ENCODE measurements around the gene CBY3. TPM values are rescaled to one million over a fixed set of nuclear protein-coding genes. Genes with fewer than 3 reads are reported as not detected.
A peak's percentile ranks its signal among the peaks of the same experiment; 100 is the strongest.

The CBY3 gene
- total RNA-seq, result not detected in 2 replicates

DNA sequence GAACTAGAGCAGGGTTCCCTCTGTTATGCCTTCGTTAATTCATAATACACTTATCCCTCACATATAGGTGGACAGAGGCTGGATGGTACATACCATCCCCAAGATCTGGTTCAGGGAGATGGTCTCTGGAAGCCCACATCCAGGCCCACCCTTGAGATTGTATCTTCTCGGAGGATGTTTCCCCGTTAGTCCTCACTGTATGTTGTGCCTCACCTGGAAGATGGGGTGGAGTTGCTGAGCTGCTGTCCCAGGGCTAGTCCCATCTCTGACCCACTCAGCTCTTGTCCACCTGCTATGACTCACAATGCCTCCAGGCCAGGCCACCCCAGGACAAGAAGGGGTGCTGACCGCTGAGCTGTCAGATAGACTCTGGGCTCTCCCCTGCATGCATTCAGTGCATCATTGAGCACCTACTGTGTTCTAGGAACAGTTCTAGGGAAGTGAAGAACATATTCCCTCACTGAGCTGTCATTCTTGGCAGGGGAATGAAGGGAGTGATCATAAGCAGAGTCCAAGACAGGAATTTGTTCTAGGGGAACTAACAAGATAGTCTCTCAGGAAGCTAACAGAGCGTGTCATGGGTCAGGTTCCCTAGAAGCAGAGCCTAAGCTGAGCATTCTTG is at the start of gene CBY3:
Gene CBY3, minus strand, starts transcription at position 255 of the 622 bp plus-strand sequence. Its CDS starts 116 bp downstream, at position 139.
- Histone ChIP-seq H4K20me1 (ENCODE audit: insufficient read depth, low read length) (no peaks in the 10 kb centered on the region), H3K27ac (ENCODE audit: low read depth, low read length) (no peak within 1 kb of the TSS), H3K36me3 (ENCODE audit: insufficient read depth, low read length) (no peaks in the 10 kb centered on the region), H3K4me1 (ENCODE audit: insufficient read depth, low read length) (peaks cover 12% of the 10 kb centered on the region), H3K27me3 (ENCODE audit: insufficient read depth, low read length) (no peaks in the 10 kb centered on the region), H3K4me3 (ENCODE audit: insufficient read depth, low read length) (no peak within 1 kb of the TSS), H2AFZ (ENCODE audit: low read length) (no peak within 1 kb of the TSS), H3K79me2 (ENCODE audit: insufficient read depth, low read length) (peaks cover 25% of the 10 kb centered on the region), H3K4me2 (ENCODE audit: insufficient read depth, low read length) (no peak within 1 kb of the TSS), H3K9me3 (ENCODE audit: low read depth, low read length) (no peaks in the 10 kb centered on the region)
- TF ChIP-seq, protein P1, sequence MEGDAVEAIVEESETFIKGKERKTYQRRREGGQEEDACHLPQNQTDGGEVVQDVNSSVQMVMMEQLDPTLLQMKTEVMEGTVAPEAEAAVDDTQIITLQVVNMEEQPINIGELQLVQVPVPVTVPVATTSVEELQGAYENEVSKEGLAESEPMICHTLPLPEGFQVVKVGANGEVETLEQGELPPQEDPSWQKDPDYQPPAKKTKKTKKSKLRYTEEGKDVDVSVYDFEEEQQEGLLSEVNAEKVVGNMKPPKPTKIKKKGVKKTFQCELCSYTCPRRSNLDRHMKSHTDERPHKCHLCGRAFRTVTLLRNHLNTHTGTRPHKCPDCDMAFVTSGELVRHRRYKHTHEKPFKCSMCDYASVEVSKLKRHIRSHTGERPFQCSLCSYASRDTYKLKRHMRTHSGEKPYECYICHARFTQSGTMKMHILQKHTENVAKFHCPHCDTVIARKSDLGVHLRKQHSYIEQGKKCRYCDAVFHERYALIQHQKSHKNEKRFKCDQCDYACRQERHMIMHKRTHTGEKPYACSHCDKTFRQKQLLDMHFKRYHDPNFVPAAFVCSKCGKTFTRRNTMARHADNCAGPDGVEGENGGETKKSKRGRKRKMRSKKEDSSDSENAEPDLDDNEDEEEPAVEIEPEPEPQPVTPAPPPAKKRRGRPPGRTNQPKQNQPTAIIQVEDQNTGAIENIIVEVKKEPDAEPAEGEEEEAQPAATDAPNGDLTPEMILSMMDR (IDR thresholded peaks at IDR 0.05; ENCODE audit: extremely low read depth, low read depth, low read length), result no peak
- DNase-seq (ENCODE audit: insufficient read length, low spot score, missing footprints), result peak; percentile 78

- H3K36me3 ChIP-seq (ENCODE audit: insufficient read depth, low read length), result peaks cover 50% of the 10 kb centered on the region
- no peak for DNase-seq (ENCODE audit: insufficient read length, low spot score, missing footprints)
- H2AFZ ChIP-seq (ENCODE audit: low read length), result no peak overlapping the region
- peak overlapping the region; percentile 10 for H3K27ac ChIP-seq (ENCODE audit: low read depth, low read length)
- no peaks in the 10 kb centered on the region for H3K27me3 ChIP-seq (ENCODE audit: insufficient read depth, low read length)
- no peaks in the 10 kb centered on the region for H3K9me3 ChIP-seq (ENCODE audit: low read depth, low read length)
- no peak overlapping the region for H3K4me2 ChIP-seq (ENCODE audit: insufficient read depth, low read length)
- peaks cover 16% of the 10 kb centered on the region for H4K20me1 ChIP-seq (ENCODE audit: insufficient read depth, low read length)
- peaks cover 26% of the 10 kb centered on the region for H3K4me1 ChIP-seq (ENCODE audit: insufficient read depth, low read length)
- H3K4me3 ChIP-seq (ENCODE audit: insufficient read depth, low read length), result no peak overlapping the region
- peaks cover 29% of the 10 kb centered on the region for H3K79me2 ChIP-seq (ENCODE audit: insufficient read depth, low read length)
- TF ChIP-seq, protein P1 (IDR thresholded peaks at IDR 0.05; ENCODE audit: extremely low read depth, low read depth, low read length), result no peak
Observed at GRCh38 chr5:179730356-179730755, 49.5 kb upstream of the CBY3 start.

- Histone ChIP-seq H2AFZ (ENCODE audit: low read length) (no peak overlapping the region), H3K79me2 (ENCODE audit: insufficient read depth, low read length) (peaks cover 25% of the 10 kb centered on the region), H3K4me2 (ENCODE audit: insufficient read depth, low read length) (no peak overlapping the region), H3K27me3 (ENCODE audit: insufficient read depth, low read length) (no peaks in the 10 kb centered on the region), H3K36me3 (ENCODE audit: insufficient read depth, low read length) (peaks cover 56% of the 10 kb centered on the region), H3K4me1 (ENCODE audit: insufficient read depth, low read length) (peaks cover 24% of the 10 kb centered on the region), H3K4me3 (ENCODE audit: insufficient read depth, low read length) (no peak overlapping the region), H3K27ac (ENCODE audit: low read depth, low read length) (no peak overlapping the region), H3K9me3 (ENCODE audit: low read depth, low read length) (no peaks in the 10 kb centered on the region), H4K20me1 (ENCODE audit: insufficient read depth, low read length) (peaks cover 14% of the 10 kb centered on the region)
- DNase-seq (ENCODE audit: insufficient read length, low spot score, missing footprints), result no peak
- TF ChIP-seq, protein P1 (IDR thresholded peaks at IDR 0.05; ENCODE audit: extremely low read depth, low read depth, low read length), result no peak
Observed at GRCh38 chr5:179729727-179730126, 48.9 kb upstream of the CBY3 start.

GRCh38 chr5:179729303-179729702 is 48.5 kb upstream of the CBY3 start:
- Histone ChIP-seq H3K79me2 (ENCODE audit: insufficient read depth, low read length) (peaks cover 25% of the 10 kb centered on the region), H3K9me3 (ENCODE audit: low read depth, low read length) (no peaks in the 10 kb centered on the region), H3K27me3 (ENCODE audit: insufficient read depth, low read length) (no peaks in the 10 kb centered on the region), H3K4me3 (ENCODE audit: insufficient read depth, low read length) (no peak overlapping the region), H2AFZ (ENCODE audit: low read length) (no peak overlapping the region), H4K20me1 (ENCODE audit: insufficient read depth, low read length) (peaks cover 10% of the 10 kb centered on the region), H3K4me1 (ENCODE audit: insufficient read depth, low read length) (peaks cover 20% of the 10 kb centered on the region), H3K4me2 (ENCODE audit: insufficient read depth, low read length) (no peak overlapping the region), H3K36me3 (ENCODE audit: insufficient read depth, low read length) (peaks cover 60% of the 10 kb centered on the region), H3K27ac (ENCODE audit: low read depth, low read length) (no peak overlapping the region)
- TF ChIP-seq, protein P1 (IDR thresholded peaks at IDR 0.05; ENCODE audit: extremely low read depth, low read depth, low read length), result no peak
- DNase-seq (ENCODE audit: insufficient read length, low spot score, missing footprints), result no peak

All from osteoblast (primary cell).